ENCODE measurements around the gene CHKB. TPM values are rescaled to one million over a fixed set of nuclear protein-coding genes. Genes with fewer than 3 reads are reported as not detected.
A peak's percentile ranks its signal among the peaks of the same experiment; 100 is the strongest.

Gene CHKB
- total and polyA plus RNA-seq, 12 donors: 34.1 to 917 (median 95.3) TPM

- H3K9me3 ChIP-seq (replicated peaks in 1 of 3): no peaks in the 10 kb centered on the region
- intact Hi-C loops (cut with DNase I): no loop called here
- no peak for TF ChIP-seq POLR2A (IDR thresholded peaks at IDR 0.05)
- TF ChIP-seq CTCF (IDR thresholded peaks at IDR 0.05): no peak
- H3K4me3 ChIP-seq: no peak overlapping the region
- H3K27me3 ChIP-seq: no peaks in the 10 kb centered on the region
- 88 to 96% (median 94%) methylated on average over 7 to 8 of the region's 8 CpGs for WGBS, 4 donors
- H3K27ac ChIP-seq: no peak overlapping the region
- DNase-seq: no peak
- peaks cover 15 to 16% of the 10 kb centered on the region in 2 donors for H3K4me1 ChIP-seq (replicated peaks in 1 of 2)
- H3K36me3 ChIP-seq (replicated peaks in 1 of 2): no peaks in the 10 kb centered on the region
Measured at GRCh38 chr22:50585781-50586180, 3.1 kb upstream of the CHKB start.

DNA sequence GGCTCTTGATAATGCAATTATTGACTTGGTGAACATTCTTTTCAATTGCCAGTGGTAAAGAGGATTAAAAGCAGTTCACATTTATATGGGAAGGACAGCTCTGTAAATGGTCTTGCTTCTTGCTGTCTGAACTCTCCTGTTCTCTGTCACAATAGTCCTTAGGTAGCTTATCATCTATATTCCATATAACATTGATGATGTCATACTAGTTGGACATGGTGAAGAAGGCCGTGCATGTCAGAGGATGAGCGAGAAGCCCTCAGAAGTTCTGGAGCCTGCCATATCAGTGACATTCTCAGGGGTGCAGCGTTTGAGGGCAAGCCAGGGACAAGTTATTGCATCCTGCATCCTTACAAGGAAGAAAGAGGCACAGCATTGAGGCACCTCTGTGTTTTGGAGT, 2.6 kb upstream of the CHKB start:
- Histone ChIP-seq H3K9me3 (replicated peaks in 1 of 3) (no peaks in the 10 kb centered on the region), H3K4me1 (replicated peaks in 1 of 2) (peaks cover 15 to 17% of the 10 kb centered on the region in 2 donors), H3K27ac (no peak overlapping the region), H3K36me3 (replicated peaks in 1 of 2) (no peaks in the 10 kb centered on the region), H3K4me3 (no peak overlapping the region), H3K27me3 (no peaks in the 10 kb centered on the region)
- TF ChIP-seq POLR2A (IDR thresholded peaks at IDR 0.05) (no peak), CTCF (IDR thresholded peaks at IDR 0.05) (no peak)
- no peak for DNase-seq
- 87 to 95% (median 90%) methylated on average over 2 to 3 of the region's 3 CpGs for WGBS, 4 donors
- intact Hi-C loops (cut with DNase I): no loop called here

GRCh38 chr22:50584106-50585096, 1.8 kb upstream of the CHKB start:
- Histone ChIP-seq H3K9me3 (replicated peaks in 1 of 3) (no peaks in the 10 kb centered on the region), H3K36me3 (replicated peaks in 1 of 2) (no peaks in the 10 kb centered on the region), H3K27me3 (no peaks in the 10 kb centered on the region), H3K27ac (no peak overlapping the region), H3K4me1 (replicated peaks in 1 of 2) (peaks cover 15 to 18% of the 10 kb centered on the region in 2 donors), H3K4me3 (no peak overlapping the region)
- WGBS, 4 donors: 94 to 96% (median 95%) methylated on average over 22 to 23 of the region's 23 CpGs
- intact Hi-C loops (cut with DNase I): no loop called here
- no peak for TF ChIP-seq CTCF (IDR thresholded peaks at IDR 0.05)
- TF ChIP-seq POLR2A (IDR thresholded peaks at IDR 0.05): no peak
- peak in 1 of 7 donors; percentile 14 for DNase-seq

GRCh38 chr22:50583294-50583861, 729 bp upstream of the CHKB start:
- Histone ChIP-seq H3K4me3 (peak overlapping the region; percentile 66 to 85 (median 80)), H3K36me3 (replicated peaks in 1 of 2) (no peaks in the 10 kb centered on the region), H3K27me3 (no peaks in the 10 kb centered on the region), H3K27ac (peak overlapping the region in 4 of 5 donors; percentile 18 to 99 (median 97)), H3K9me3 (replicated peaks in 1 of 3) (no peaks in the 10 kb centered on the region), H3K4me1 (replicated peaks in 1 of 2) (peaks cover 23 to 28% of the 10 kb centered on the region in 2 donors)
- 9 to 19% (median 11%) methylated on average over 26 to 37 of the region's 37 CpGs for WGBS, 4 donors
- TF ChIP-seq POLR2A (IDR thresholded peaks at IDR 0.05): no peak
- no peak for TF ChIP-seq CTCF (IDR thresholded peaks at IDR 0.05)
- intact Hi-C loops (cut with DNase I): no loop called here
- DNase-seq: peak in 1 of 7 donors; percentile 35

Data from adrenal gland (tissue), 12 donors.